Liver (tissue), 9 donors: Measurements from ENCODE around the gene EML4. TPM values are rescaled to one million over a fixed set of nuclear protein-coding genes. Genes with fewer than 3 reads are reported as not detected.

Experiments
- DNase-seq: peaks from one replicate; pipeline ENCODE4 v3.0.0-alpha.2; 2017; ENCODE audit warnings: low spot score
- H3K27ac ChIP-seq, 2 donors: one replicate each; pipeline ENCODE4 v1.7.0; 2013; ENCODE audit warnings: inconsistent platforms in 2 of 2, low read length in 2 of 2, control low read depth in 1 of 2, low read depth in 1 of 2, mild to moderate bottlenecking in 1 of 2
- H3K27me3 ChIP-seq, 4 donors: one replicate each; pipeline versions ENCODE4 v1.6.1 to v1.7.0; 2013; ENCODE audit warnings: low read length in 3 of 4, inconsistent platforms in 1 of 4, mild to moderate bottlenecking in 1 of 4, moderate library complexity in 1 of 4; ENCODE audit not compliant: control insufficient read depth in 4 of 4, insufficient read depth in 4 of 4
- H3K36me3 ChIP-seq, 4 donors: one replicate each; pipeline versions ENCODE4 v1.6.1 to v1.7.0; 2013; ENCODE audit warnings: low read length in 3 of 4, mild to moderate bottlenecking in 3 of 4, low read depth in 1 of 4, moderate library complexity in 1 of 4; ENCODE audit not compliant: control insufficient read depth in 4 of 4, insufficient read depth in 3 of 4
- H3K4me1 ChIP-seq, 4 donors: one replicate each; pipeline versions ENCODE4 v1.6.1 to v1.7.0; 2013; ENCODE audit warnings: low read length in 3 of 4, mild to moderate bottlenecking in 3 of 4, moderate library complexity in 1 of 4; ENCODE audit not compliant: control insufficient read depth in 4 of 4, insufficient read depth in 4 of 4
- H3K4me3 ChIP-seq, 3 donors: one replicate each; pipeline versions ENCODE4 v1.6.1 to v1.7.0; 2013; ENCODE audit warnings: low read length in 3 of 3, control low read depth in 1 of 3, low read depth in 1 of 3, mild to moderate bottlenecking in 1 of 3
- H3K9ac ChIP-seq, 2 donors: one replicate each; pipeline ENCODE4 v1.7.0; 2013; ENCODE audit warnings: low read length in 2 of 2, mild to moderate bottlenecking in 2 of 2, moderate library complexity in 2 of 2, control low read depth in 1 of 2, low read depth in 1 of 2
- H3K9me3 ChIP-seq, 4 donors: one replicate each; pipeline versions ENCODE4 v1.6.1 to v1.7.0; 2013; ENCODE audit warnings: low read length in 3 of 4; ENCODE audit not compliant: control insufficient read depth in 4 of 4
- ATF3 ChIP-seq: IDR thresholded peaks from 2 replicates; pipeline ENCODE4 v1.6.1; 2016; ENCODE audit warnings: antibody characterized with exemption
- CTCF ChIP-seq: fragments of 150-350 bp; IDR thresholded peaks from 2 replicates; pipeline ENCODE4 v1.5.1; 2017; ENCODE audit warnings: improper control_type of control experiment, low read depth, low read length; ENCODE audit not compliant: missing input control
- EGR1 ChIP-seq, 2 donors: IDR thresholded peaks; 2 replicates each; pipeline ENCODE4 v1.6.1; 2016 to 2018; ENCODE audit warnings: antibody characterized with exemption in 2 of 2, low read depth in 2 of 2
- FOXA1 ChIP-seq: IDR thresholded peaks from 2 replicates; pipeline ENCODE4 v1.6.1; 2016; ENCODE audit warnings: antibody characterized with exemption
- FOXA2 ChIP-seq: IDR thresholded peaks from 2 replicates; pipeline ENCODE4 v1.6.1; 2016; ENCODE audit warnings: antibody characterized with exemption
- GABPA ChIP-seq, 2 donors: IDR thresholded peaks in 1 of 2; conservative IDR thresholded peaks in 1 of 2; 2 replicates each; pipeline ENCODE4 v1.6.1; 2016; ENCODE audit warnings: antibody characterized with exemption in 2 of 2, mild to moderate bottlenecking in 1 of 2, moderate library complexity in 1 of 2
- HNF4G ChIP-seq: IDR thresholded peaks from 2 replicates; pipeline ENCODE4 v1.6.1; 2016; ENCODE audit warnings: antibody characterized with exemption
- JUND ChIP-seq, 2 donors: IDR thresholded peaks; 2 replicates each; pipeline ENCODE4 v1.6.1; 2016; ENCODE audit warnings: antibody characterized with exemption in 2 of 2
- MAX ChIP-seq: IDR thresholded peaks from 2 replicates; pipeline ENCODE4 v1.6.1; 2016; ENCODE audit warnings: antibody characterized with exemption
- NR2F2 ChIP-seq: IDR thresholded peaks from 2 replicates; pipeline ENCODE4 v1.6.1; 2016; ENCODE audit warnings: antibody characterized with exemption
- RAD21 ChIP-seq, 2 donors: IDR thresholded peaks; 2 replicates each; pipeline ENCODE4 v1.6.1; 2016; ENCODE audit warnings: antibody characterized with exemption in 2 of 2, mild to moderate bottlenecking in 2 of 2
- REST ChIP-seq: IDR thresholded peaks from 2 replicates; pipeline ENCODE4 v1.6.1; 2016; ENCODE audit warnings: antibody characterized with exemption, mild to moderate bottlenecking
- RXRA ChIP-seq, 2 donors: IDR thresholded peaks; 2 replicates each; pipeline ENCODE4 v1.6.1; 2017 to 2018; ENCODE audit warnings: antibody characterized with exemption in 2 of 2, mild to moderate bottlenecking in 1 of 2
- SP1 ChIP-seq: IDR thresholded peaks from 2 replicates; pipeline ENCODE4 v1.6.1; 2018; ENCODE audit warnings: antibody characterized with exemption, mild to moderate bottlenecking
- TAF1 ChIP-seq: conservative IDR thresholded peaks from 2 replicates; pipeline ENCODE4 v1.6.1; 2016; ENCODE audit warnings: antibody characterized with exemption, mild to moderate bottlenecking
- YY1 ChIP-seq: IDR thresholded peaks from 2 replicates; pipeline ENCODE4 v1.6.1; 2016; ENCODE audit warnings: antibody characterized with exemption, mild to moderate bottlenecking
- ZBTB33 ChIP-seq: IDR thresholded peaks from 2 replicates; pipeline ENCODE4 v1.6.1; 2016; ENCODE audit warnings: antibody characterized with exemption
- WGBS: extraction: QIAGEN DNeasy Blood & Tissue Kit; methylation state at CpG from one replicate; pipeline ENCODE4 v1.1.7; 2013; 5-methylcytosine and 5-hydroxymethylcytosine counted together
- polyA plus RNA-seq, 2 donors: library from polyadenylated mRNA; stranded (reverse) in 1 of 2; unstranded in 1 of 2; fragments of 200-250 nt in 1 of 2; fragments of >200 nt in 1 of 2; fragmentation: Nextera tagmentation in 1 of 2; extraction: Ambion mirVana in 1 of 2; gene quantifications; one replicate each; pipeline versions ENCODE4 v1.2.1 to v1.2.3, GENCODE V29; 2013 to 2015
- total RNA-seq, 2 donors: library from RNA; depleted of rRNA; stranded (reverse); fragments of >200 nt; gene quantifications; one replicate each; pipeline ENCODE4 v1.2.3, GENCODE V29; 2014
- donor health status: healthy.
- donor health status: healthy.
- donor health status: healthy.
- donor health status: healthy.
- donor health status: healthy.

EML4 gene
- total and polyA plus RNA-seq, 4 donors: 12.8 to 49.6 (median 34.8) TPM

GRCh38 chr2:42367835-42368234 is 198.7 kb downstream of the EML4 start:
- TF ChIP-seq ZBTB33 (no peak), EGR1 (IDR thresholded peaks at IDR 0.05; ENCODE audit: low read depth in 2 of 2) (no peak)
- no peaks in the 10 kb centered on the region for H3K4me1 ChIP-seq
- no peaks in the 10 kb centered on the region for H3K27me3 ChIP-seq
- H3K4me3 ChIP-seq: no peak overlapping the region
- no peaks in the 10 kb centered on the region for H3K9me3 ChIP-seq
- H3K27ac ChIP-seq: no peak overlapping the region
- WGBS: 83% methylated on average over 3 of the region's 3 CpGs
- DNase-seq: no peak
- no peak overlapping the region for H3K9ac ChIP-seq
- H3K36me3 ChIP-seq: no peaks in the 10 kb centered on the region

- Histone ChIP-seq H3K4me1 (no peaks in the 10 kb centered on the region), H3K9me3 (no peaks in the 10 kb centered on the region), H3K4me3 (no peak overlapping the region), H3K9ac (no peak overlapping the region), H3K36me3 (no peaks in the 10 kb centered on the region), H3K27me3 (no peaks in the 10 kb centered on the region), H3K27ac (no peak overlapping the region)
- DNase-seq: no peak
- no peak for TF ChIP-seq SP1
- no peak for TF ChIP-seq HNF4G
- TF ChIP-seq CTCF: no peak
- TF ChIP-seq JUND (IDR thresholded peaks at IDR 0.05): no peak
- no peak for TF ChIP-seq ZBTB33
- TF ChIP-seq TAF1: no peak
- no peak for TF ChIP-seq NR2F2
- TF ChIP-seq MAX: no peak
- TF ChIP-seq FOXA2: no peak
- no peak for TF ChIP-seq REST
- TF ChIP-seq GABPA (IDR thresholded peaks at IDR 0.05 in 1 of 2, conservative IDR thresholded peaks at IDR 0.05 in 1 of 2): no peak
- TF ChIP-seq EGR1 (IDR thresholded peaks at IDR 0.05; ENCODE audit: low read depth in 2 of 2): no peak
- TF ChIP-seq RXRA (IDR thresholded peaks at IDR 0.05): no peak
- no peak for TF ChIP-seq RAD21 (IDR thresholded peaks at IDR 0.05)
- no peak for TF ChIP-seq FOXA1
- TF ChIP-seq ATF3: no peak
- no peak for TF ChIP-seq YY1
- WGBS: 78% methylated on average over 7 of the region's 7 CpGs
These were observed 199.8 kb downstream of the EML4 start for GRCh38 chr2:42368817-42369531.
